LNCAP (cell line): Measurements from ENCODE around the gene TRIM42.

Experiments
- CTCF ChIP-seq: fragments of 450-650 bp; IDR thresholded peaks from 2 replicates; pipeline ENCODE4 v1.5.1; 2017; ENCODE audit warnings: mild to moderate bottlenecking

Gene TRIM42

GRCh38 chr3:140677764-140678163 is at the start of gene TRIM42:
TRIM42 (plus strand) TSS chr3:140678064; CDS start chr3:140678230, 166 bp downstream.
- TF ChIP-seq CTCF: no peak

- no peak for TF ChIP-seq CTCF
Measured at GRCh38 chr3:140628606-140629005, 49.3 kb upstream of the TRIM42 start.

- no peak for TF ChIP-seq CTCF
Measured at GRCh38 chr3:140629357-140630137, 48.3 kb upstream of the TRIM42 start.

GRCh38 chr3:140630366-140630765 is 47.5 kb upstream of the TRIM42 start:
- TF ChIP-seq CTCF: no peak

GRCh38 chr3:140630866-140631265 is 47.0 kb upstream of the TRIM42 start:
- no peak for TF ChIP-seq CTCF

GRCh38 chr3:140635276-140635675 is 42.6 kb upstream of the TRIM42 start:
- no peak for TF ChIP-seq CTCF

GRCh38 chr3:140636406-140637138 is 41.3 kb upstream of the TRIM42 start:
- TF ChIP-seq CTCF: no peak
